HG03175 (cell line): ENCODE results near the gene FAM193A.

ENCODE experiments used
- ATAC-seq: cut with Tn5 transposase; IDR thresholded peaks from one replicate; pipeline ENCODE4 v1.9.1; 2021; ENCODE audit warnings: mild to moderate bottlenecking, moderate library complexity; ENCODE audit not compliant: unreplicated experiment

FAM193A gene, protein sequence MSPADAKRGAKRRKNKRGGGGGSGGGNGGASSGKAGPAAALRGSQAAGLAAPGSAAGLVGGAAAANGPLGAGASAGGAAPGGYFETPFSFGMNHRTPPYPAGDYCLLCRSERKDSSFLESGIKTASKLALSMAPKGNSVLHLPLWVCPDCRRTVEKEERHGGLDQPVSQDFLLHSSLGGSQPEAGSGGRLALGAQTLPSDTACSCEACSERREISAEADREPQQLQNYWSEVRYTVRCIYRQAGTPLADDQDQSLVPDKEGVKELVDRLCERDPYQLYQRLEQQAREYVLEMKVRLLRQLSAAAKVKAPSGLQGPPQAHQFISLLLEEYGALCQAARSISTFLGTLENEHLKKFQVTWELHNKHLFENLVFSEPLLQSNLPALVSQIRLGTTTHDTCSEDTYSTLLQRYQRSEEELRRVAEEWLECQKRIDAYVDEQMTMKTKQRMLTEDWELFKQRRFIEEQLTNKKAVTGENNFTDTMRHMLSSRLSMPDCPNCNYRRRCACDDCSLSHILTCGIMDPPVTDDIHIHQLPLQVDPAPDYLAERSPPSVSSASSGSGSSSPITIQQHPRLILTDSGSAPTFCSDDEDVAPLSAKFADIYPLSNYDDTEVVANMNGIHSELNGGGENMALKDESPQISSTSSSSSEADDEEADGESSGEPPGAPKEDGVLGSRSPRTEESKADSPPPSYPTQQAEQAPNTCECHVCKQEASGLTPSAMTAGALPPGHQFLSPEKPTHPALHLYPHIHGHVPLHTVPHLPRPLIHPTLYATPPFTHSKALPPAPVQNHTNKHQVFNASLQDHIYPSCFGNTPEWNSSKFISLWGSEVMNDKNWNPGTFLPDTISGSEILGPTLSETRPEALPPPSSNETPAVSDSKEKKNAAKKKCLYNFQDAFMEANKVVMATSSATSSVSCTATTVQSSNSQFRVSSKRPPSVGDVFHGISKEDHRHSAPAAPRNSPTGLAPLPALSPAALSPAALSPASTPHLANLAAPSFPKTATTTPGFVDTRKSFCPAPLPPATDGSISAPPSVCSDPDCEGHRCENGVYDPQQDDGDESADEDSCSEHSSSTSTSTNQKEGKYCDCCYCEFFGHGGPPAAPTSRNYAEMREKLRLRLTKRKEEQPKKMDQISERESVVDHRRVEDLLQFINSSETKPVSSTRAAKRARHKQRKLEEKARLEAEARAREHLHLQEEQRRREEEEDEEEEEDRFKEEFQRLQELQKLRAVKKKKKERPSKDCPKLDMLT (N-terminal part only)

GRCh38 chr4:2536193-2537010, at the start of gene FAM193A:
Gene FAM193A (plus strand): TSS chr4:2536647. CDS start chr4:2536916, 269 bp downstream.
- peak; percentile 87 for ATAC-seq

GRCh38 chr4:2486981-2487380, 49.5 kb upstream of the FAM193A start:
- ATAC-seq, result no peak

DNA sequence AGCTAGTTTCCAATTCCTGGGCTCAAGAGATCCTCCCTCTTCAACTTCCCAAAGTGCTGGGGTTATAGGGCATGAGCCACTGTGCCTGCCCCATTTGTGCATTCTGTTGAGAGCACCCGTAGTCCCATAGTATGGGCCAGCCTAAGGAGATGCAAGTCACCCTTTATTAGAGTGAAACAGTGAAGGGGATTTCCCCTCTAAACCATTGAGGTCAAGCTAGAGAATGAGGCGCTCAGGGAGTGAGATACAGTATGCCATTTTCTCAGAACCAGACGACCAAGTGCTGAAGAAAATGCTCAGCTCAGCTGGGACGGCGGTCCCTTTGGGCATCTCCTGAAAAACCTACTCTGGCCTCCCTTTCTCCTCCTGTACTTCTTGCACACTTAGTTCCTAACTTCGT, 48.8 kb upstream of the FAM193A start:
- no peak for ATAC-seq

GRCh38 chr4:2489081-2489805, 47.2 kb upstream of the FAM193A start:
- ATAC-seq, result no peak

DNA sequence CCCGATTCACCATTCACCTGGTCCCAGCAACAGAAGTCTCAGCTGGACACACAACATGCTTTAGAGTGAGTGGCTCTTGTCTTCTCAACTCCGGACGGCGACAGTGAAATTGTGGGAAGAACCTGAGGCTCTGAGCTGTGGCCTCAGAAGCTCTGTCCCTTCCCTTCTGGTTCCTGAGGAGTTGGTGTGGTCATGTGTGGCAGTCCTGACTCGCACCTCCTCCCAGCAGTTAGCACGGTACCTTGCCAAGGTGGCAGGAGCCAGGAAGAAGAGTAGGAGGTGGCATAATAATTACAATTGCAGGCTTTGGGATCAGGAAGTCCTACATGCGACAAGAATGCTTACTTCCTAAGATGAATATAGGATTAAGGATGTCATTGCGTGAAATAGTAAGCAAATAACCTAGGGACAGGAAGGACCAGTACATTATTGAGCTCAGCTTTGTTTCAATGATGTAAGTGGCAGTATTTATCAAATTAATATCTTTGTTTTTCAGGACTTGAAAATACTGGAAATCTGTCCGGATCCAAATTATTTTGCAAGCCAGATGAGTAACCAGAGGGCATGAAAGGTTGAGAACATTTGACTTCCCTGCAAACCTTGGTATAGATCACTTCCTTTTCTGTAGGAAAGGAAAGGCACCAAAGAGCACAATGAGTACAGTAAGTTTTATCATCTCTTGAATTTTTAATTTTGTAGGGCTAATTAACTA, 46.5 kb upstream of the FAM193A start:
- ATAC-seq, result no peak

GRCh38 chr4:2492970-2493369, 43.5 kb upstream of the FAM193A start:
- ATAC-seq, result no peak

GRCh38 chr4:2494992-2495391, 41.5 kb upstream of the FAM193A start:
- ATAC-seq, result no peak

- no peak for ATAC-seq
Measured at GRCh38 chr4:2497324-2497723, 39.1 kb upstream of the FAM193A start.

DNA sequence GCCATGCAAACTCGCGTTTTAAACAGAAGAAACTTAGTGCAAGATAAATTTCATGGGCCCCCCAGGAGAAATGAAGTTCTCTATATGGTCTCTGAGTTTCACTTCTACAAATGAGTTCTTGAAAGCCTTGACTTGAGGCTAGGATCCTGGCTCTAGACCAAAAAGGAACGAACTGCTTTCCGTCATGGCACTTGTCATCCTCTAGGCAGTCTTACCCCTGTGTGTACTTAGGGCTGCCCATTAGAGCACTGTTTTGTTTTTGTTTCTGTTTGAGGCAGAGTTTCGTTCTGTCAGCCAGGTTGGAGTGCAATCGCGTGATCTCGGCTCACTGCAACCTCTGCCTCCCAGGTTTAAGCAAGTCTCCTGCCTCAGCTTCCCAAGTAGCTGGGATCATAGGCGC, 38.5 kb upstream of the FAM193A start:
- peak; percentile 99 for ATAC-seq

DNA sequence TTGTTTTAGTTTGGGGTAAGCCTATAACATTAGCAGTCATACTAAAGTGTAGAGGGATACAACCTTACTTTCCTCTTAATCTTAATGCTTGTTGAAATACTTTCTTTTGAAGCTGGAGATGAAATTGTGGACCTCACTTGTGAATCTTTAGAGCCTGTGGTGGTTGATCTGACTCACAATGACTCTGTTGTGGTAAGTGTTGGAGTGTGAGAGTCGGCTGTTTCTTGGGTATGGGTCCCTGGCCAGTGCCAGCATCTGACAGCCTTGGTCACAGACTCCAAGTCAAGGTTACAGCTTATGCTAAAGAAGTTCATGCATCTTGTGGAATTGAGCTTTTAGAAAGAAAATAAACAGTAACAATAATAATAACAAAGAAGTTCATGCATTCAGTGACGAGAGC, 35.9 kb upstream of the FAM193A start:
- ATAC-seq, result no peak

DNA sequence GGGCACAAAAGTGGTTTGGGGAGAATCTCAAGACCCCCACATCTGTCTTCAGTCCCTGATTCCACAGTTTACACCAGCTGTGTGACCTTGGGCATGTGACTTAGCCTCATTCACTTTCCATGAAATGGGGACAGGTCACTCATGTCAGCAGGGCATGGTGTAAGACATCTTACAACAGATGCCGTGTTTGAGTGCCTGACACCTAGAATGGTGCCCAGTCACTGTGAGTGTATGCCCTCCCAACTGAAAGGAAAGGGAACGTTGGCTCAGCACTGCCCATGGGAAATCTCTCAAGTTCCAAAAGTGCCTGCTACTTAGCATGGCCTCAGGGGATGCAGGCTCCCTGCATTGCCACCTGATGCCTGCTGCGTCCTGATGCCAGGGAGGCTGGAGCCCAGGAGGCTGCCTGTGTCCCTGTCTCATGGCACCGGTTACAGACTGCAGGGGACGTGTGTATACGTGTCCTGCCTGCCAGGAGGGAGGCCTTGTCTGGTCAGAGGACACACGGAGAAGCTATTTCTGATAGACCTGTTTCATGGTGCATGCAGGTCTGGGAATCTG, 35.3 kb upstream of the FAM193A start:
- ATAC-seq, result no peak

- ATAC-seq, result no peak
Measured at GRCh38 chr4:2503809-2504208, 32.6 kb upstream of the FAM193A start.

DNA sequence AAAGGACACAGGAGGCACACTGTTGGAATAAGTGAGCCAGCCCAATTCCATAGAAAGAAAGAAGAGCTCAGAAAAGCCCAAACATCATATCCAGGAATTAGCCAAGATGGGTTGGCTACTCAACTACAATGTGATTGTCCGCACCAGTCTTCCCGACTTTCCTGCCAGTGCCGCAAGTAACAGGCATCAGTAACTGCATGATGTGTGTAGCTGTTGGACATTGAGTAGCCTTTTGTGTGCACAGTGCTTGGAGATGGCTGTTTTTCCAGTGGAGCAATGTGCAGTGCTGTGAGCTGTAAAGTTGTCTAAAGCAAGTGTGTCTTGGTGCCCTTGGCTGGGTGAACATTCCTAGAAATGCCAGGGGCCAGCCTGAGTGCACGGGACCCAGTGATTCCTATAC, 29.2 kb upstream of the FAM193A start:
- no peak for ATAC-seq

DNA sequence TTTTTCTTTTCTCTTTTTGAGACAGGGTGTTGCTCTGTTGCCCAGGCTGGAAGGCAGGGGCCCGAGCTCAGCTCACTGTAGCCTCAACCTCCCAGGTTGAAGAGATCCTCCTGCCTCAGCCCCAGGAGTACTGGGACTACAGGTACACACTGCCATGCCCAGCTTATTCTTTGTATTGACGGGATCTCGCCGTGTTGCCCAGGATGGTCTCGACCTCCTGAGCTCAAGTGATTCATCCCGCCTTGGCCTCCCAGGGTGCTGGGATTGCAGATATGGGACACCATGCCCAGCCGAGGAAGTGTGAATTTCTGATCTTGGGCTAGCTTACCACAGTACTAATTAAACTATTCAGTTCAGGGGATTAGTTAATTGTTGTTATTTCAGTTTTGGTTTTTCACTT, 28.6 kb upstream of the FAM193A start:
- no peak for ATAC-seq

- no peak for ATAC-seq
Measured at GRCh38 chr4:2510351-2511259, 25.8 kb upstream of the FAM193A start.

GRCh38 chr4:2511645-2512131, 24.8 kb upstream of the FAM193A start:
- ATAC-seq, result peak; percentile 51

- ATAC-seq, result no peak
Measured at GRCh38 chr4:2512396-2513135, 23.9 kb upstream of the FAM193A start.
